Stimulated activated CD4-positive, alpha-beta T cell treated with anti-CD3 and anti-CD28 coated beads, Interleukin-12 subunit alpha, Interleukin-12 subunit beta, amount 100 ng/mL, for 48 hours (primary cell): ENCODE data around the gene FHOD3.

Source experiments
- DNase-seq, 3 donors: peaks; one replicate each; pipeline ENCODE4 v3.0.0-alpha.2; 2020; ENCODE audit warnings: low read depth in 2 of 3, low spot score in 1 of 3

Gene FHOD3

GRCh38 chr18:36321658-36322407 lies 24.3 kb downstream of the FHOD3 start:
- DNase-seq: no peak

DNA sequence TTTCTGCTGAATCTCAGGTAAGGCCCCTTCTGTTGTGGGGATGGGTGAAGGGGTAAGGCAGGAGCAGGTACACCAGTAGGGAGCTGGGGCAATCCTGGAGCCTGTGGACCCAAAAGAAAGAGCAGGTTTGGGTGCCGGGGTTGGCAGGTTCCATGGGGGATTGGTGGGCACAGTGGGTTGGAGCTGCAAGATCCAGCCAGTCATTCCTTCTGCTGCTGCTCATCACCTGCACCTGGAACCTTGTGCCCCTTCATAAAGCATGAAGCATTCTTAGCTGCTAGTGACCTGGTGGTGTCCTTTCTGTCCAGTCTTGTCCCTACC lies 24.9 kb downstream of the FHOD3 start:
- DNase-seq: no peak

DNA sequence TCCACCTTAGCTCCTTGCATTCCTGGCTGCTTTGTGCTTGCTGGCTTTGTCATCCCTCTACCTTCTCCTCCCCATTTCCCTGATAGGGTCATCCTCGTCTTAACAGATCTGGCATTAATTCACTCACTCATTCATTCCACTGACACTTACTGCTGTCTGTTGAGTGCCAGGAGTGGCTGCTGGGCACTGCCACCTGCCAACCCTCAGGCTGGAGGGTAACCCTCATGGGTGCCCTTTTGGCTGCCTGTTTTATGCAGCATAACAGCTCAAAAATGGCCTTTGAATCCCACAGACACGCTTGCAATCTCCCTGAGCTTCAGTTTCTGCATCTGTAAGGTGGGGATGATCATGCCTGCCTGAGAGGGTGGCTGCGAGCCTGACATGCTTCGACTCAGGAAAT lies 25.2 kb downstream of the FHOD3 start:
- no peak for DNase-seq

DNA sequence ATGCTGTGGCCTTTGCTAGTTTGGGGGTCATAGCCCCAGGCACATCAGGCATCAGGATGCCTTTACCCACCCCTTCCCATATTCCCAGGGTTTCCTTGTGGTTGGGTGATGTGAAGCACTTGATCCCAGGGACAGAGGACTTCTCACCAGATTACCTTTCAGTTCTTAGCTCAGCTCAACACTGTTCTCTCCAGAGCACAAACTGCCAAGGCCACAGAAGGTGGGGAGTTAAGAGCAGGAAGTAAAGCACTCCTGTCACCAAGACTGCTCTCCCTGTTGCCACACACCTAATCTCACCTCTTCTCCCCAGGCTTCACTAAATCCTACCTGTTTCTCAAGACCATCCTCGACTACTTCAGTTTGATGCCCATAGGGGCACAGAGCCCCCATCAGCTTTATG lies 25.9 kb downstream of the FHOD3 start:
- no peak for DNase-seq

GRCh38 chr18:36325846-36326245 lies 28.3 kb downstream of the FHOD3 start:
- no peak for DNase-seq

GRCh38 chr18:36326771-36327170 lies 29.3 kb downstream of the FHOD3 start:
- no peak for DNase-seq

DNA sequence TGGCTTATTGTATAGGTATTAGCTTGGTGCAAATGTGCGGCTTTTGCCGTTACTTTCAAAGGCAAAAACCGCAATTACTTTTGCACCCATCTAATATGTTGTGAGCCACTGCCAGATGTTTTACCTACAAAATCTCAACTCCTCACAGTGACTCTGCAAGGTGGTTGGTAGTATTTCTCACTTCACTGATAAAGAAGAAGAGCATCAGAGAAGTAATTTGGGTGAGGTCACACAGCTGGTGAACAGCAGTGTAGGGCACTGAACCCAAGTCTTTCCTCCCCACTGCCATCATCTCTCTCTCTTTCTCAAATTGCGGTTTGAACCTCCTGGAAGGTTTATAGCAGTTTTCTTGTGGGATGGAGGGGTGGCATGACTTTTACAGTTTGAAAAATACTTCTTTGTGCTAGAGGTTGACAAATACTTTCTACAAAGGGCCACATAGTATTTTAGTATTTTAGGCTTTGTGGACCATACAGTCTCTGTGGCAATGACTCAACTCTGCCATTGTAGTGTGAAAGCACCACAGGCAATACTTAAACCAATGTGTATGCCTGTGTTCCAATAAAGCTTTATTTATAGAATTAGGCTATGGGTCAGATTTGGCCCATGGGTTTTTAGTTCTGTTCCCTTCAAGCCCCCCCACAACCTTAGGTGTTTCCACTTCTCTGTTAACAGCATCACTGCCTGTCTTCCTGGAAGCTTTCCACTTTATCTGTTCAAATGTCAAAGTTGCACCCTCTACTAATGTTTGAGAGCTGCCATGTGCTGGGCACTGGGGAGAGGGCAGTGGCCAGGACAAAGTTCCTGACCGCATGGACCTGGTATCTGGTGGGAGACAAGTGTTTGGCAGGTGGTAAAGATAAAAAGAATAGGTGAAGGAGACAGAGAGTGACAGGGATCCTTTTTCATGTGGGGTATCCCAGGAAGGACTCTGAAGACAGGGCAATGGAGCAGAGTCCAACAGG lies 30.1 kb downstream of the FHOD3 start:
- no peak for DNase-seq

DNA sequence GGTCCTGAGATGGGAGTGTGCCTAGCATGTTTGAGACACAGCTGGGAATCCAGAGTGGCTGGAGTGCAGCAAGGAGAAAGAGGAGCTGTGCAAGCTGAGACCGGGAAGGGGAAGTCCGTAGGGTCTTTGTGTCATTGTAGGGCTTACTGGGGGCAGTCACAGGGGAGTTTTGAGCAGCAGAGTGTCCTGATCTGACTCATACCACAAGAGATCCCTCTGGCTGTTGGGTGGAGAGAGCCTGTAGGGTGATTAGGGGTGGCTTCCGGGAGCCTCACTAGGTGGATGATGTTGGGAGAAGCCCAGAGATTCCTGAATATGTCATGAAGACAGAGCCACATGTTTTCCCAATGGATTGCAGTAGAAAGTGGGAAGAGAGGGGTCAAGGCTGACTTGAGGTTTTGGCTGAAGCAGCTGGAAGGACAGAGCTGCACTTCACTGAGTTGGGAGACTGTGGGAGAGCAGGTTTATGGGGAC lies 30.9 kb downstream of the FHOD3 start:
- no peak for DNase-seq

DNA sequence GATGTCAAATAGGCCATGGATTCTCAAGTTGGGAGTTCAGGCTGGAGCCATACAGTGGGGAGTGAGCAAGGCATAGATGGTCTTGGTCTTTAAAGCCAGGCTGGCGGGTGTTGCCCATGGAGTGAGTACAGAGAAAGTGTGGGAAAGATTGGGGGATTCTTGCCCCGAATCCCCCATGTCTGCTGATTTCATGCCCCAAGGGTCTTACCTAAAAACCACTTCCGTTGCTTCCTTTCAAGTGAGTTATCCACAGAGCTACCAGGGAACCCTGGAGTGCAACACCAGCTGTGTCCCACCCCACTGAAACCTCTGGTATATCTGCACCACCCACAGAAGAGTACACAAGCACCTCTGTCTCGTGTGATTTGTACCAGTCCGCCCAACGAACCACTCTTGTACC lies 31.4 kb downstream of the FHOD3 start:
- DNase-seq: no peak

- no peak for DNase-seq
Observed at GRCh38 chr18:36329684-36330434, 32.3 kb downstream of the FHOD3 start.

GRCh38 chr18:36330435-36331052 lies 33.0 kb downstream of the FHOD3 start:
- DNase-seq: no peak

- DNase-seq: no peak
Observed at GRCh38 chr18:36331521-36331971, 34.0 kb downstream of the FHOD3 start.

GRCh38 chr18:36333414-36333813 lies 35.9 kb downstream of the FHOD3 start:
- DNase-seq: no peak

GRCh38 chr18:36334798-36335197 lies 37.3 kb downstream of the FHOD3 start:
- no peak for DNase-seq

GRCh38 chr18:36335476-36336279 lies 38.2 kb downstream of the FHOD3 start:
- DNase-seq: no peak

- DNase-seq: no peak
Observed at GRCh38 chr18:36337679-36338402, 40.3 kb downstream of the FHOD3 start.

- no peak for DNase-seq
Observed at GRCh38 chr18:36338403-36338933, 41.0 kb downstream of the FHOD3 start.

- no peak for DNase-seq
Observed at GRCh38 chr18:36340246-36340645, 42.7 kb downstream of the FHOD3 start.

GRCh38 chr18:36341944-36342343 lies 44.4 kb downstream of the FHOD3 start:
- DNase-seq: no peak
